Effector memory CD8-positive, alpha-beta T cell (primary cell): ENCODE results near the gene ADAMTS4.

Source experiments
- ATAC-seq: fragments of 150-1000 bp; cut with Tn5 transposase; replicated peaks from 2 replicates; pipeline ENCODE4 v1.10.0; 2021; ENCODE audit warnings: mild to moderate bottlenecking, moderate library complexity
- DNase-seq, 3 experiments: peaks; one replicate each; pipeline ENCODE4 v3.0.0; 2021
- H3K27ac Mint-ChIP-seq, 2 donors: one replicate each; pipeline ENCODE4 v1.8.0; 2022; ENCODE audit warnings: mild to moderate bottlenecking in 2 of 2, mixed read lengths in 2 of 2, moderate library complexity in 2 of 2
- H3K27me3 Mint-ChIP-seq, 2 donors: one replicate each; pipeline ENCODE4 v1.8.0; 2022; ENCODE audit warnings: mixed read lengths in 2 of 2
- H3K36me3 Mint-ChIP-seq: one replicate; pipeline ENCODE4 v1.8.0; 2022; ENCODE audit warnings: mild to moderate bottlenecking, moderate library complexity, mixed read lengths; ENCODE audit not compliant: insufficient read depth
- H3K4me1 Mint-ChIP-seq, 2 donors: one replicate each; pipeline ENCODE4 v1.8.0; 2022; ENCODE audit warnings: low read depth in 2 of 2, mixed read lengths in 2 of 2
- H3K4me3 Mint-ChIP-seq, 2 donors: one replicate each; pipeline ENCODE4 v1.8.0; 2022; ENCODE audit warnings: mild to moderate bottlenecking in 2 of 2, mixed read lengths in 2 of 2, moderate library complexity in 2 of 2
- H3K9me3 Mint-ChIP-seq, 2 donors: one replicate each; pipeline ENCODE4 v1.8.0; 2022; ENCODE audit warnings: mixed read lengths in 2 of 2

Gene ADAMTS4

DNA sequence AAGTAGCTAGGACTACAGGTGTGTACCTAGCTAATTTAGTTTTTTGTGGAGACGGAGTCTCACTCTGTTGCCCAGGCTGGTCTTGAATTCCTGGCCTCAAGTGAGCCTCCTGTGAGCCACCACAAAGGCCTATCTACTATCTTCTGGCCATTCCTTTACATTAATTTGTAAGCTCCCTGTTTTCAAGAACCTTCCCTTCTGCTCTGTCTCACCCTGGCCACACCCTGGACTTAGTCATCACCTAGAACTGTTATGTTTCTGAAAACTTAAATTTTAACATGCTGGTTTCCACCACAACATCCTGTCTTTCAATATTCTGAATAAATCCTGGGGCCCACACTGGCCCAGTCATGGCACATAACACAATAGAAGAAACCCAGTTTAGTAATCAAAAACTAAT lies 16.6 kb downstream of the ADAMTS4 start:
- H3K4me3 Mint-ChIP-seq = peak overlapping the region; percentile 95 to 99
- no peaks in the 10 kb centered on the region for H3K9me3 Mint-ChIP-seq
- DNase-seq = peak in 2 of 3 experiments; percentile 36 to 44
- peak; percentile 45 for ATAC-seq
- H3K4me1 Mint-ChIP-seq = peaks cover 65 to 73% of the 10 kb centered on the region in 2 donors
- H3K27me3 Mint-ChIP-seq = no peaks in the 10 kb centered on the region
- peak overlapping the region; percentile 91 to 94 for H3K27ac Mint-ChIP-seq
- peaks cover 14% of the 10 kb centered on the region for H3K36me3 Mint-ChIP-seq

DNA sequence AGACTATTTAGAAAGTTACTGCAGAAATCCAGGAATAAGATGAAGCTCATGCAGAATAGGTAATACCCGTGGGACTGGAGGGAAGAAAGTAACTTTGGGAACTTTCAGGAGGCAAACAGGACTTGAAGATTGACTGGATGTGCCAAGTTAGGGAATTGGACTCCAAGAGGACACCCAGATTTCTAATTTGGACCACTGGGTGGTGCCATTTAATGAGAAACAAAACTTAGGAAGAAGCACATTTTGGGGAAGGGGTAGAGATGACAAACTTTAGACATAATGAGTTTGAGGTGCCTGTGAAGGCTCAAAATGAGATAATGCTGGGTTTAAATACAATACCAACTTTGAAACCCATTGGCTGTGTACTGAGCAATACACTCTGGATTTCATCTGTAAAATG lies 18.2 kb downstream of the ADAMTS4 start:
- H3K36me3 Mint-ChIP-seq = peaks cover 17% of the 10 kb centered on the region
- H3K4me3 Mint-ChIP-seq = peak overlapping the region in 1 of 2 donors; percentile 36

DNA sequence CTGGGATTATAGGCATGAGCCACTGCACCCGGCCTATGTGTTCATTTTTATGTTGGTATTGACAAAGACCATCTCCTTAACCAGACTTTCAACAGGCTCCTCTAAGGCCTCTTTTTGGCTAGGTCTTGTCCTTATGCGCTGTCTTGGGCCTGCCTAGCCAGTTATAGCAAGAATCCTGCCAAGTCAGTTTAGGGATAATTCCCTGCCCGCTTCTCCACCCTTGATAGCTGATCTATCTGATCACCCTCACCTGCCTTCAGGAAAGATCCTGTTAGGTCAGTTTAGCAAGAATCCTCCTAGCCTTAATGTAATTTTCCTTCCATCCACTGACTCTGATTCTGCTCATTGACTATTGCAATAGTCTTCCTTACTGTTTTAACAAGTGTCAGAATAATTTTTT lies 19.2 kb downstream of the ADAMTS4 start:
- Mint-ChIP-seq H3K4me1 (peaks cover 66 to 76% of the 10 kb centered on the region in 2 donors), H3K9me3 (no peaks in the 10 kb centered on the region), H3K27me3 (no peaks in the 10 kb centered on the region), H3K27ac (peak overlapping the region; percentile 46 to 94), H3K36me3 (peaks cover 21% of the 10 kb centered on the region), H3K4me3 (peak overlapping the region; percentile 27 to 36)
- no peak for DNase-seq
- no peak for ATAC-seq

More for the DNA sequence above, 18.2 kb downstream of the ADAMTS4 start:
- ATAC-seq = no peak
- Mint-ChIP-seq H3K27ac (peak overlapping the region in 1 of 2 donors; percentile 94), H3K4me1 (peaks cover 66 to 73% of the 10 kb centered on the region in 2 donors), H3K9me3 (no peaks in the 10 kb centered on the region), H3K27me3 (no peaks in the 10 kb centered on the region)
- DNase-seq = no peak

DNA sequence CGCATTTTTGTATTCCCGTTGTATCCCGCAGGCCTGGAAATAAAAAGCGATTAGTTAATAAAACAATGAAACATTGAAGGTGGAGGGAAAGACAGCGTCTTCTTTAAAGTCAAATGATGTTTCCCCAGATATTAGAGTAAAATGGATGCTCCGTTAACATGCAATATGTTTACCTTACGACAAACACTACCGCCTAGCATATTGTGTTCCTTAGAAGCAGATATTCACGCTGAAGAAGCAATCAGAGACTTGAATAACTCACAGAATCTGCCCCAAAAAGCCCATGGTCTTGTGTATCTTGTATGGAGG lies 21.0 kb downstream of the ADAMTS4 start:
- peaks cover 62 to 69% of the 10 kb centered on the region in 2 donors for H3K4me1 Mint-ChIP-seq
- H3K27ac Mint-ChIP-seq = peak overlapping the region; percentile 97 to 99
- H3K9me3 Mint-ChIP-seq = no peaks in the 10 kb centered on the region
- H3K4me3 Mint-ChIP-seq = peak overlapping the region; percentile 96
- peaks cover 36% of the 10 kb centered on the region for H3K36me3 Mint-ChIP-seq
- no peak for ATAC-seq
- H3K27me3 Mint-ChIP-seq = no peaks in the 10 kb centered on the region
- DNase-seq = no peak

DNA sequence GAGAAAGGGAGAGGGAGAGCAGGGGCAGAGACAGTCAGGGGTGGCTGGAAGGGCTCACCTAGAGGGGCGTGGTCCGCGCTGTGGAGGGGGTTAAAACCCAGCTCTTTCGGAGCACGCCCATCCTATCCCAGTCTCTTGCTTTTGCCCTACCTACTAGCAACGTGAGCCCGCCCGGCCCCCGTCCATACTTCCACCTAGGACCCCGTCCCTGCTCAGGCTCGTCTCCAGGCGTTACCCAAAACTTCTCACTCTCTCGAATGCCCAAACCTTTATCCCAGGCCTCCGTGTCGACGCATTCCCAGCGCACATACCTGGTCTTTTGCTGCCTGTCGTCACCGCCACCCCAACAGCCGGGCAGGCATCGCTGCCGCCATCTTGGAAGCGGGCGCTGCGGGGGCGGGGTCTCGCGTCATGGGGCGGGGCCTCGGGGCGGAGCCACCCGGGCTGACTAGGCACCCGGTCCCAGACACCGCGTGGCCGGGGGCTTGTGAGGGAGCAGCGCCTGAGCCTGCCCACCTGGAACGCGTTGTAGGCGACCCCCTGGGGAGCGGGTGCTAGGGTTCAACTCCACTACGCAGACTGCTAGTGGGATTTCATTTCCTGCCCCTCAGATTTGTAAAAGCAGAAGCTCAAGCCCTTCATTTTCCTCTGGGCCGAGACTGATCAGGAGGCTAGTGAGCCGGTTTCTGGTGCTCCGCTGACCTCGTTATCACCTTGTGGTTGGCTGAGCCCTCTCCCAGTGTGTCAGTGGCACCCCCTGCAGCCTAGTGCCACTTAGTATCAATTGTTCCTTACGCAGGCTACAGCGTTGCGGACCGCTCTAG lies 21.5 kb downstream of the ADAMTS4 start, which contains the start of gene B4GALT3:
B4GALT3 (minus strand) TSS at position 396 of the 824 bp plus-strand sequence. CDS start 1,447 bp downstream, outside the sequence.
- Mint-ChIP-seq H3K4me3 (peak within 1 kb of the TSS; percentile 96), H3K27ac (peak within 1 kb of the TSS; percentile 97 to 99), H3K36me3 (peaks cover 41% of the 10 kb centered on the region), H3K9me3 (no peaks in the 10 kb centered on the region), H3K4me1 (peaks cover 59 to 71% of the 10 kb centered on the region in 2 donors), H3K27me3 (no peaks in the 10 kb centered on the region)
- DNase-seq (peak; percentile 93 to 97 (median 97)), ATAC-seq (peak; percentile 88)

DNA sequence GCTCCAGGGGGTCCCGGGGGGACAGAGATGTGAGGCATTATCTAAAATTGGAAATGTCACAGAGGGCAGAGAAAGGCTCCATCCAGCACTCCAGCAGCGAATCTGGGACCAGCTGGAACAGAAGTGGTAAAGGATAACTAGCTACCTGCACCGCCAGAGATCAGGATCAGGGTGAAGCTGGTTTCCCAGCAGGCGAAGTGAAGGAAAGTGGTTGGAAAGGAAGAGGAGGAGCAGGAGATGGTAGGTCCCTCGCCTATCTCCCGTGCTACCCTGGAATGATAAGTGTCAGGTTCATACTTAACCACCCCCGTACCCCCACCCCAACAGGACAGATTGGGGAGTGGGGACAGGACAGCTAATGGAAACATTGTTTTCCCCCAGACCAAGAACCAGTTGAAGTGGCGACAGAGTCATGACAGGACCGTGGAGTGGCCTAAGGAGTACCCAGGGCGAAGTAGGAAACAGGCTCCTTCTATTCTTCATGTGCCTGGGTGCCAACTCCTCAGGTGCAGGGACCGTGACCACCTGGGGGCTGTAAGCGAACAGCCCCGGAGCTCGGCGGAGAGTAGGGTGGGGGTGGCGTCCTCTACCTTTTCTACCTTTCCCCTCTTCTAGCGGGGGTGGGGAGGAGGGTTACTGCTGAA lies 22.3 kb downstream of the ADAMTS4 start:
- ATAC-seq (no peak), DNase-seq (no peak)
- H3K27me3 Mint-ChIP-seq = no peaks in the 10 kb centered on the region
- no peaks in the 10 kb centered on the region for H3K9me3 Mint-ChIP-seq
- peak overlapping the region; percentile 97 to 99 for H3K27ac Mint-ChIP-seq
- H3K36me3 Mint-ChIP-seq = peaks cover 48% of the 10 kb centered on the region
- peaks cover 54 to 66% of the 10 kb centered on the region in 2 donors for H3K4me1 Mint-ChIP-seq
- peak overlapping the region; percentile 96 for H3K4me3 Mint-ChIP-seq

DNA sequence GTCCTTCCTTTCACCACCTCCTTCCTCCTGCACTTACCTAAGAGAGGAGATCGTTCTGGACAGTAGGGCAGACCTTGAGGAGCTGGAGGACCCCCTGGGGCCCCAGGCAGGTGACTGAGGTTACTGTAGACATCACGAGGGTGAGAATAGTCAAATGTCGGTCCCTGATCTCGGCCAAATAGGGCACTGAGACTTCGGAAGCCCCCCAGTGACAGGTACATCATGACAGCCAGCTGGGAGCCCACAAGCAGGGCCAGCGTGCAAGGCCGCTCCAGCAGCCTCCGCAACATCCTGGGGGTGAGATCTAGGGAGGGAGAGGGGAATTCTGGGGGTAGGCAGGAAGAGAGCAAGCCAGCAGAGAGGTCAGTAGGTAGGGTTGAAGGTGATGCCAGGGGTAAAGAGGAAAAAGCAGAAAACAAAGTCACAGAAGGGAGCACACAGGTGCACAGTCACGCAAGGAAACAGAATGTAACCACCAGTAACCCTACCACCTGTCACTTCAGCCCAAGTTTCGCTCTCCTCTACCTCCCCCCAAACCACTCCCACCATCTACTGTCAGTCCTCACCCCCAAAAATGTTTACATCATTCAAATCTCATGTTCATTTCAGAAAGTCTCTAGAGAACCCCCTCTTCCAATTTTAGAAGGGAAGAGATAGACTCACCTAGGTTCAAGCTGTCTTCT lies 22.9 kb downstream of the ADAMTS4 start:
- DNase-seq = no peak

DNA sequence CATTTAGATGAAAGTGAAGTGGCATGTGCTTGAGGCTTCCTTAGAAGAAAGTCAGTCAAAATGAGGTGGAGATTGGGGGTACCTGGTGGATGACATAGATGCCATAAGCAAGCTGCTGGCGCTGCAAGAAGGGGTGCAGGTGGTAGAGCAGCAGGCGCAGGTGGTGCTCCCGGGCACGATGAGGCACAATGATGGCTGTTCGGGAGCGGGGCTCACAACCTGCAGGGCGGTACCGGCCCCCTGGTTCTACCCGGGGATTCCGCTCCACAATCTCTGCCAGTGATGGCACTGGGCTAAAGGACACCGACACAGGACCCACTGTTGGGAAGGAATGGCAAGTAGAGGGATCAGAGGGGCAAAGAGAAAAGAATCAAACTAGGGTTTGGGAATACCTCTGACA lies 23.9 kb downstream of the ADAMTS4 start:
- Mint-ChIP-seq H3K27me3 (no peaks in the 10 kb centered on the region), H3K4me1 (peaks cover 49 to 60% of the 10 kb centered on the region in 2 donors), H3K4me3 (peak overlapping the region; percentile 62 to 96), H3K27ac (peak overlapping the region in 1 of 2 donors; percentile 99), H3K9me3 (no peaks in the 10 kb centered on the region), H3K36me3 (peaks cover 55% of the 10 kb centered on the region)
- DNase-seq = no peak
- ATAC-seq = no peak

More for the DNA sequence above, 22.9 kb downstream of the ADAMTS4 start:
- peak overlapping the region; percentile 96 for H3K4me3 Mint-ChIP-seq
- H3K9me3 Mint-ChIP-seq = no peaks in the 10 kb centered on the region
- H3K27ac Mint-ChIP-seq = peak overlapping the region; percentile 97 to 99
- peaks cover 55 to 67% of the 10 kb centered on the region in 2 donors for H3K4me1 Mint-ChIP-seq
- peaks cover 54% of the 10 kb centered on the region for H3K36me3 Mint-ChIP-seq
- no peak for ATAC-seq
- no peaks in the 10 kb centered on the region for H3K27me3 Mint-ChIP-seq

DNA sequence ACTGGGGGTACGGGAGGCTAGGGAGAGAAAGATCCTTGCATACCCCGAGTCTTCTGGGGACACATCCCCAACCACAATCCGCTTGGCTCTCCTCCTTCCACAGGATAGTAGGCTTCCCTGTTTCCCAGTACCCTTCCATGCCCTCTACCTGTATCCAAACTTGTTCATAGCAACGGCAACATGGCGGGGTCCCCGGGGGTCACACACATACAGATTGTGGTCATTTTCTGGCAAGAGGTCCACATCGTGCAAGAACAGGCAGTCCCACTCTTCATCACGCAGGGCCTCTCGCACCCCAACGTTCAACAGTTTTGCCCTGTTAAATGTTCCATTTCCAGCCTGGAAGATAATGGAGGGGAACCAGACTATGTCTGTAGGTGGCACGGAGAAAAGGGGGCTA lies 25.1 kb downstream of the ADAMTS4 start:
- Mint-ChIP-seq H3K27ac (peak overlapping the region in 1 of 2 donors; percentile 89), H3K4me3 (no peak overlapping the region), H3K27me3 (no peaks in the 10 kb centered on the region), H3K4me1 (peaks cover 49 to 60% of the 10 kb centered on the region in 2 donors), H3K36me3 (peaks cover 52% of the 10 kb centered on the region), H3K9me3 (no peaks in the 10 kb centered on the region)
- no peak for DNase-seq
- ATAC-seq = no peak

DNA sequence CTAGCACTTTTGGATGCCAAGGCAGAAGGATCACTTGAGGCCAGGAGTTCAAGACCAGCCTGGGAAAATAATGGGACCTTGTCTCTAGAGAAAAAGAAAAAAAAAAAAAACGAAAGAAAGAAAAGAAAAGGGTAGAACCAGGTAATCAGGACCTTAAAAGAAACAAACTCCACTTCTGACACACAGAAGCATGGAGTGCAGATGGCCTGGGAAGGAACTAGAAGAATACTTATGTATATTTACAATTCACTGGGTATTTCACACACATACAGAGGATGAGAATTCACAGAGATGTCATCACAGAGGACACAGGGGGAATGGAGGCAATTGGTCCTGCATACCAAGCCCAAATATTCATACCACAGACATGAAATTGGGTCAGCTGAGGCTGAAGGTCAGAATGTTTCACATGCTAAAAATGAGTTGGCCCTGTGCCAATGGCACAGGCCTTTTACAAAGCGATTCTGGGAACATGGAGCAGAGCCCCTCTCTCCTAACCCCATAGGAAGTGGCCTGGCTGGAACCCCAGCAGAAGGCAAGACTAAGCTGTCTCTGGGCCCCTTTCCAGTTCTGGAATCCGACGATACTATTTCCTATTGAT lies 26.0 kb downstream of the ADAMTS4 start:
- Mint-ChIP-seq H3K27ac (peak overlapping the region in 1 of 2 donors; percentile 60), H3K27me3 (no peaks in the 10 kb centered on the region)

DNA sequence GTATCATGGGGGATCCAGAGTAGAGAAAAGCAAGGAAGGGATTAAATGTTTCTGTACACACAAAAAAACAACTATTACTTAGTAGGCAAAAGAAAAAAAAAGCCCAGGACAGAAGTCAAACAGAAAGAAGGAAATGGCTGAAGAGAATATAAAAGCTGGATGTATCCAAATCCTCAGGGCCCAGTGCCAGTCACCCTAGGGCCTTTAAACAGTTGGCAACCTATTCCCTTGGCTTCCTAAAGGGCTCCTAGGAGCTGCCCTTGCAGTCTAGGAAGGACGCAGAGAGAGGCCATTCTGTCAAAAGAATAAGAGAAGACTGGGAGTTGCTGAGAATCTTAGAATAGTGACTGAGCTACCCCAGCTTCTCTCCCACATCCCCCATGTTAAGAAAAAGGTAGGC lies 26.5 kb downstream of the ADAMTS4 start:
- no peaks in the 10 kb centered on the region for H3K27me3 Mint-ChIP-seq
- peak overlapping the region; percentile 16 to 60 for H3K27ac Mint-ChIP-seq
- H3K36me3 Mint-ChIP-seq = peaks cover 54% of the 10 kb centered on the region
- peaks cover 48 to 58% of the 10 kb centered on the region in 2 donors for H3K4me1 Mint-ChIP-seq
- H3K4me3 Mint-ChIP-seq = no peak overlapping the region
- DNase-seq = no peak
- ATAC-seq = no peak
- H3K9me3 Mint-ChIP-seq = no peaks in the 10 kb centered on the region

More for the DNA sequence above, 26.0 kb downstream of the ADAMTS4 start:
- DNase-seq = no peak
- peak overlapping the region in 1 of 2 donors; percentile 46 for H3K4me3 Mint-ChIP-seq
- no peaks in the 10 kb centered on the region for H3K9me3 Mint-ChIP-seq
- peaks cover 55% of the 10 kb centered on the region for H3K36me3 Mint-ChIP-seq
- ATAC-seq = no peak
- peaks cover 49 to 60% of the 10 kb centered on the region in 2 donors for H3K4me1 Mint-ChIP-seq

DNA sequence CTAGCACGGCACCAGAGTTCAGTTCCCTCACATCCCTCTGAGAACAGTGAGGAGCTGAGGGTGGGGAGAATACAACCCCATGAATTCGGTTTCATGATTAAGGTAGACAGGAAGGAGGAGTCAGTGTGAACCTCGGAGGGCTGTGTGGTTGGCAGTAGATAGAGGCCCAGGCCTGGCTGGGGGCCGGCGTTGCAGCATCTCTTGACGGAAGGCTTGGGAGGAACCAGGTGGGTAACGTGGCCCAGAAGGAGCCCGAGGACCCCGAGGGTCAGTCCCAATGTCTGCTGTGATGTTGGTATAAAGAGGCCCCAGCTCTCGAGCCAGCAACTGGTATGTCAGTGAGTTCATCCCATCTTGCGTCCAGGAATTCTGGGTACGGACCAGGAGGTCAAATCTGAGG lies 27.2 kb downstream of the ADAMTS4 start:
- H3K4me1 Mint-ChIP-seq = peaks cover 48 to 58% of the 10 kb centered on the region in 2 donors
- no peaks in the 10 kb centered on the region for H3K27me3 Mint-ChIP-seq
- H3K36me3 Mint-ChIP-seq = peaks cover 51% of the 10 kb centered on the region
- H3K27ac Mint-ChIP-seq = peak overlapping the region in 1 of 2 donors; percentile 16
- H3K4me3 Mint-ChIP-seq = no peak overlapping the region
- ATAC-seq = no peak
- DNase-seq = no peak
- no peaks in the 10 kb centered on the region for H3K9me3 Mint-ChIP-seq

DNA sequence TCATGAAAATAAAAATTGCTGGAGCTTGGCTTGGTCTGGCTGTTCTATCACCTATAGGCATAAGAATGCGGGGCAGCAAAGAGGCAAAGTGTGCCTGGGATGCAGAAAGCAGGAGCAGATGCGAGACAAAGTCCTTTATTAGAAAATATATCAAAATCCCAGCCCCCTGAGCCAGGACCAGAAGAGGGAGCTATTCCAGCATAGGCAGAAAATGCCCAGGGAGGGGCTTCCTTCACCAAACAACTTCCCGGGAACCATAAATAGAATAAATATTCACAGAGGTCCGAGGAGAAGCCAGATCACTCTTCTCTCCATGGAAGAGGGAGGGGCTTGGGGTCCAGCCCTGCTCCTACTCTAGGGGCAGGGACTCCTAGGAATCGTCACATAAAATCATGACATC lies 27.7 kb downstream of the ADAMTS4 start:
- no peak for DNase-seq
- H3K27ac Mint-ChIP-seq = peak overlapping the region; percentile 16 to 48
- no peaks in the 10 kb centered on the region for H3K27me3 Mint-ChIP-seq
- H3K4me3 Mint-ChIP-seq = no peak overlapping the region
- H3K9me3 Mint-ChIP-seq = no peaks in the 10 kb centered on the region
- peaks cover 43 to 58% of the 10 kb centered on the region in 2 donors for H3K4me1 Mint-ChIP-seq
- no peak for ATAC-seq
- H3K36me3 Mint-ChIP-seq = peaks cover 54% of the 10 kb centered on the region
